ENCODE measurements around the gene BBOX1.

GRCh38 chr11:27013781-27014361 lies 26.7 kb upstream of the BBOX1 start:
- TF ChIP-seq CTCF (IDR thresholded peaks at IDR 0.05; ENCODE audit: low read length) (no peak), EZH2 (IDR thresholded peaks at IDR 0.05; ENCODE audit: borderline replicate concordance, low read length) (no peak)

All from OCI-LY1 (cell line).